ENCODE data around the gene ALX1.

DNA sequence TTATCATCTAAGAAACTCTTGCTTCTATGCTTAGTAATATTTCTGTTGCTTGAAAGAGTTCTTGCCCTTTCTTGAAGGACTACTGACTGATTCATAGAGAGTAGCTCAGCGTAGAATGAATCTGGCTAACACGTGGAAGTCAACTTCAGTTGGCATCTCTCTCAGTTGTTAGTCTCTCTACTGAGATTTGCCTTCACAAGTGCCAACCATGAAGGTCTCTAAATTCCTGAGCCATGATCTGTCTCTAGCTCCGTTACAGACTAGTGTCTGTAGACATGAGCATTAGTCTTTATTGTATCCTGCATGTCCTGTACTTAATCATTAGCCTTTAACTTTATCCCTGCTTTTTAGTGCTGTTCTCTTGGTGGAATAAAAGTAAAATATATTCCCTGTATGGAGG lies 19.1 kb upstream of the ALX1 start:
- TF ChIP-seq, protein P1, sequence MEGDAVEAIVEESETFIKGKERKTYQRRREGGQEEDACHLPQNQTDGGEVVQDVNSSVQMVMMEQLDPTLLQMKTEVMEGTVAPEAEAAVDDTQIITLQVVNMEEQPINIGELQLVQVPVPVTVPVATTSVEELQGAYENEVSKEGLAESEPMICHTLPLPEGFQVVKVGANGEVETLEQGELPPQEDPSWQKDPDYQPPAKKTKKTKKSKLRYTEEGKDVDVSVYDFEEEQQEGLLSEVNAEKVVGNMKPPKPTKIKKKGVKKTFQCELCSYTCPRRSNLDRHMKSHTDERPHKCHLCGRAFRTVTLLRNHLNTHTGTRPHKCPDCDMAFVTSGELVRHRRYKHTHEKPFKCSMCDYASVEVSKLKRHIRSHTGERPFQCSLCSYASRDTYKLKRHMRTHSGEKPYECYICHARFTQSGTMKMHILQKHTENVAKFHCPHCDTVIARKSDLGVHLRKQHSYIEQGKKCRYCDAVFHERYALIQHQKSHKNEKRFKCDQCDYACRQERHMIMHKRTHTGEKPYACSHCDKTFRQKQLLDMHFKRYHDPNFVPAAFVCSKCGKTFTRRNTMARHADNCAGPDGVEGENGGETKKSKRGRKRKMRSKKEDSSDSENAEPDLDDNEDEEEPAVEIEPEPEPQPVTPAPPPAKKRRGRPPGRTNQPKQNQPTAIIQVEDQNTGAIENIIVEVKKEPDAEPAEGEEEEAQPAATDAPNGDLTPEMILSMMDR (conservative IDR thresholded peaks at IDR 0.05), result no peak
- no peak for TF ChIP-seq ZFX (IDR thresholded peaks at IDR 0.05)

Measured in C4-2B (cell line).